Uterus (tissue), 4 donors: ENCODE data around the gene HDAC4. TPM values are rescaled to one million over a fixed set of nuclear protein-coding genes. Genes with fewer than 3 reads are reported as not detected.

Experiments used
- DNase-seq, 2 donors: peaks; one replicate each; pipeline ENCODE4 v3.0.0-alpha.2; 2019 to 2020
- H3K27ac ChIP-seq, 2 donors: fragments of 200-600 bp; sonication (generic); 1 replicate in 1 of 2; 2 replicates in 1 of 2; pipeline ENCODE4 v1.5.1; 2016 to 2018
- H3K27me3 ChIP-seq, 2 donors: fragments of 200-600 bp; sonication (generic); one replicate each; pipeline ENCODE4 v1.5.1; 2018 to 2019; ENCODE audit warnings: control low read depth in 1 of 2
- H3K36me3 ChIP-seq, 2 donors: fragments of 200-600 bp; sonication (generic); one replicate each; pipeline ENCODE4 v1.5.1; 2019; ENCODE audit warnings: control low read depth in 1 of 2
- H3K4me1 ChIP-seq, 2 donors: fragments of 200-600 bp; sonication (generic); one replicate each; pipeline ENCODE4 v1.5.1; 2018 to 2019; ENCODE audit warnings: control low read depth in 1 of 2
- H3K4me3 ChIP-seq, 2 donors: fragments of 200-600 bp; sonication (generic); 1 replicate in 1 of 2; 2 replicates in 1 of 2; pipeline ENCODE4 v1.5.1; 2018 to 2019; ENCODE audit warnings: mild to moderate bottlenecking in 1 of 2
- H3K9me3 ChIP-seq, 2 donors: fragments of 200-600 bp; sonication (generic); one replicate each; pipeline ENCODE4 v1.5.1; 2019; ENCODE audit warnings: control low read depth in 1 of 2
- POLR2A ChIP-seq, 2 donors: fragments of 450-650 bp; IDR thresholded peaks; one replicate each; pipeline ENCODE4 v1.6.1; 2016; ENCODE audit warnings: antibody characterized with exemption in 2 of 2, mild to moderate bottlenecking in 1 of 2, moderate library complexity in 1 of 2
- intact Hi-C: fragments of 100-400 bp; cut with DNase I; formaldehyde crosslinking; loops from one replicate; pipeline ENCODE4 v1.15.1; 2023; ENCODE audit warnings: low total_unique reads
- total RNA-seq, 4 donors: library from RNA; depleted of rRNA in 3 of 4; stranded (reverse); fragments of >200 nt in 3 of 4; gene quantifications; one replicate each; pipeline versions ENCODE4 v1.1.0 to v1.2.4, GENCODE V29; 2014 to 2023
- TF ChIP-seq, protein P1 (sequence below), 4 experiments: fragments of 200-600 bp in 2 of 4; fragments of 450-650 bp in 2 of 4; sonication (generic) in 2 of 4; IDR thresholded peaks; one replicate each; pipeline ENCODE4 v1.5.1; 2016 to 2019; ENCODE audit warnings: antibody characterized with exemption in 4 of 4, mild to moderate bottlenecking in 2 of 4, moderate library complexity in 1 of 4
- donor health status: DM: yes; HTN: yes; CAD: no.

Gene HDAC4
- total RNA-seq, 4 donors from 2014 or later, result 42.1 to 91.5 (median 73.4) TPM

DNA sequence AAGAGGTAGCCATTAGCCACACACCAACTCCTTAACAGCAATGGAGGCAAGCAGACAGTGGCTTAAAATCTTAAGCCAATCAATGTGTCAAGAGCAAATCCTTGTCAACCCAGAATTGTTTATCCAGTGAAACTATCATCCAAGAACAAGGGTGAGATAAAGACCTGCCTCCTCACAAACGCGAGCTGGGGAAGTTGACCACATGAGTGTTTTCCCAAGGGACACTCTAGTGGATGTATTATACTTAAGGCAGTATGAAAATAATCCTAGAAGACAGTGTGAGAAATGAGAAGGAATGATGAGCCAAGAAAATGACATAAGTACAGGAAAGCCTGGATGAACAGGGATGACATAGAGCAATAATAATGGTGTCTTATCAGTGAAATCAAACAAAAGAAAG lies 343.3 kb downstream of the HDAC4 start:
- Histone ChIP-seq H3K36me3 (no peaks in the 10 kb centered on the region), H3K4me3 (no peak overlapping the region), H3K9me3 (peaks cover 0 to 6% of the 10 kb centered on the region in 2 donors), H3K27ac (no peak overlapping the region), H3K4me1 (no peaks in the 10 kb centered on the region), H3K27me3 (no peaks in the 10 kb centered on the region)
- TF ChIP-seq, protein P1, sequence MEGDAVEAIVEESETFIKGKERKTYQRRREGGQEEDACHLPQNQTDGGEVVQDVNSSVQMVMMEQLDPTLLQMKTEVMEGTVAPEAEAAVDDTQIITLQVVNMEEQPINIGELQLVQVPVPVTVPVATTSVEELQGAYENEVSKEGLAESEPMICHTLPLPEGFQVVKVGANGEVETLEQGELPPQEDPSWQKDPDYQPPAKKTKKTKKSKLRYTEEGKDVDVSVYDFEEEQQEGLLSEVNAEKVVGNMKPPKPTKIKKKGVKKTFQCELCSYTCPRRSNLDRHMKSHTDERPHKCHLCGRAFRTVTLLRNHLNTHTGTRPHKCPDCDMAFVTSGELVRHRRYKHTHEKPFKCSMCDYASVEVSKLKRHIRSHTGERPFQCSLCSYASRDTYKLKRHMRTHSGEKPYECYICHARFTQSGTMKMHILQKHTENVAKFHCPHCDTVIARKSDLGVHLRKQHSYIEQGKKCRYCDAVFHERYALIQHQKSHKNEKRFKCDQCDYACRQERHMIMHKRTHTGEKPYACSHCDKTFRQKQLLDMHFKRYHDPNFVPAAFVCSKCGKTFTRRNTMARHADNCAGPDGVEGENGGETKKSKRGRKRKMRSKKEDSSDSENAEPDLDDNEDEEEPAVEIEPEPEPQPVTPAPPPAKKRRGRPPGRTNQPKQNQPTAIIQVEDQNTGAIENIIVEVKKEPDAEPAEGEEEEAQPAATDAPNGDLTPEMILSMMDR (IDR thresholded peaks at IDR 0.05), result no peak
- TF ChIP-seq POLR2A (IDR thresholded peaks at IDR 0.05), result no peak
- no peak for DNase-seq
- intact Hi-C loops, result no loop called here

- H3K4me3 ChIP-seq, result no peak overlapping the region
- TF ChIP-seq, protein P1 (IDR thresholded peaks at IDR 0.05), result no peak
- TF ChIP-seq POLR2A (IDR thresholded peaks at IDR 0.05), result no peak
- no peak for DNase-seq
- no peak overlapping the region for H3K27ac ChIP-seq
- no peaks in the 10 kb centered on the region for H3K4me1 ChIP-seq
- intact Hi-C loops, result no loop called here
- peaks cover 0 to 6% of the 10 kb centered on the region in 2 donors for H3K9me3 ChIP-seq
- H3K36me3 ChIP-seq, result no peaks in the 10 kb centered on the region
- no peaks in the 10 kb centered on the region for H3K27me3 ChIP-seq
These were observed 344.2 kb downstream of the HDAC4 start for GRCh38 chr2:239056611-239057010.

- peaks cover 0 to 1% of the 10 kb centered on the region in 2 donors for H3K36me3 ChIP-seq
- intact Hi-C loops, result no loop called here
- no peak overlapping the region for H3K4me3 ChIP-seq
- H3K27me3 ChIP-seq, result no peaks in the 10 kb centered on the region
- H3K27ac ChIP-seq, result no peak overlapping the region
- DNase-seq, result no peak
- H3K9me3 ChIP-seq, result peaks cover 0 to 6% of the 10 kb centered on the region in 2 donors
- TF ChIP-seq POLR2A (IDR thresholded peaks at IDR 0.05), result no peak
- TF ChIP-seq, protein P1 (IDR thresholded peaks at IDR 0.05), result no peak
- H3K4me1 ChIP-seq, result no peaks in the 10 kb centered on the region
These were observed 344.9 kb downstream of the HDAC4 start for GRCh38 chr2:239055756-239056493.

DNA sequence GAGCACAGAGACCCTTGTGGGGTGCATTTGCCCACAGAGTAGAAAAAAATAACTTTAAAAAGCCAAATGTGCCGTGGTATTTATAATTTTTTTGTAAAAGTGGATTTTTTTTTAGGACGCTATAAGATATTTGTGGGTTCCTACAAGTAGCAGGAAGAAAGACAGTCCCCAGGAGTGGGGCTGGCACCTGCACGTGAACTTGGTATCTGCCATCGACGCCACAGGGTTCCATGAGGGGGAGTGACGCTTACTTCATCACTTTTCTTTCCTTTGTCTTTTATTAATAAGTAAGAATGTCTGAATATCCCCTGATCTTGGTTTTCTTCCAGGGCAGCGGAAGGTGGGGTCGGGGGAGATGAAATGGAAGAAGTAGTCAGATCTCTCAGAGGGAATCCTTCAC lies 345.9 kb downstream of the HDAC4 start:
- Histone ChIP-seq H3K36me3 (peaks cover 0 to 2% of the 10 kb centered on the region in 2 donors), H3K27me3 (no peaks in the 10 kb centered on the region), H3K4me1 (no peaks in the 10 kb centered on the region), H3K27ac (no peak overlapping the region), H3K4me3 (no peak overlapping the region), H3K9me3 (peaks cover 0 to 6% of the 10 kb centered on the region in 2 donors)
- intact Hi-C loops, result no loop called here
- no peak for DNase-seq
- no peak for TF ChIP-seq POLR2A (IDR thresholded peaks at IDR 0.05)
- TF ChIP-seq, protein P1 (IDR thresholded peaks at IDR 0.05), result no peak

DNA sequence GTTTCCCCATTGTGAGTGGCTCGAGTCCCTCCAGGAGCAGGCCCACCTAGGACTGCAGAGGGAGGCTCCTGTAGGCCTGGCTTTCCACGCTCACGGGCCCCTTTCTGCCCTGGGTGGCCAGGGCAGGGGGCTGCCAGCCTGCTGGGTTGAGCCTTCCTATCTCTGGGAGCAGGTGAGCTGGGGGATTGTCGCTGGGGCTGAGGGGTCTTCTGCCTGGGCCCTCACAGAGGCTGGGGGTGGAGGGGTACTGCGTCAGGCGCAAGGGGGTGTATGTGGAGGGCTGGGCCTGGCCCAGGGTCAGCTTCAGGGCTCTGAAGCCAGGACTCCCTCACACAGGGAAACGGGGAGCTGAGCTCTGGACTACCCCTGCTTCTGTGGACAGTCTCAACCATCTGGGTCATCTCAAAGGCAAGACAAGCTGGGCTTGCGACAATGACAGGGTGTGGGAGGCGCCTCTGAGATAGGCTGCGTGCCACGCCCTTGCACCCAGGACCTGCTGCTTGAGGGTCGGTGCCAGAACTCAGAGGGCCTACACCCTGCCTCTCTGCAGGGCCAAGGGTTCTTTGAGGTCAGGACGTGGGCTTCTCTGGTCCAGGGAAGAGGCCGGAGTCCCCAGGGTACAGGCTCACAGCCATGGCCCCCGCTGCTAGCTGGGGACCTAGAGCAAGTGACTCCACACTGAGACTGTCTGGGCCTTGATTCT lies 346.9 kb downstream of the HDAC4 start:
- peaks cover 0 to 2% of the 10 kb centered on the region in 2 donors for H3K36me3 ChIP-seq
- TF ChIP-seq, protein P1 (IDR thresholded peaks at IDR 0.05), result no peak
- no peak for TF ChIP-seq POLR2A (IDR thresholded peaks at IDR 0.05)
- no peak overlapping the region for H3K4me3 ChIP-seq
- intact Hi-C loops, result no loop called here
- H3K27me3 ChIP-seq, result no peaks in the 10 kb centered on the region
- no peak for DNase-seq
- H3K9me3 ChIP-seq, result peaks cover 0 to 6% of the 10 kb centered on the region in 2 donors
- H3K27ac ChIP-seq, result no peak overlapping the region
- no peaks in the 10 kb centered on the region for H3K4me1 ChIP-seq
